GM12891 (cell line): ENCODE results near the gene ENTREP3.

Experiments
- POLR2AphosphoS5 ChIP-seq: IDR thresholded peaks from 2 replicates; pipeline ENCODE4 v1.6.1; 2011; ENCODE audit warnings: low read depth, low read length, control low read depth
- SPI1 ChIP-seq: IDR thresholded peaks from 2 replicates; pipeline ENCODE4 v1.6.1; 2011; ENCODE audit warnings: low read depth, low read length, control low read depth
- TAF1 ChIP-seq: IDR thresholded peaks from 2 replicates; pipeline ENCODE4 v1.6.1; 2011; ENCODE audit warnings: low read depth, low read length, control low read depth

DNA sequence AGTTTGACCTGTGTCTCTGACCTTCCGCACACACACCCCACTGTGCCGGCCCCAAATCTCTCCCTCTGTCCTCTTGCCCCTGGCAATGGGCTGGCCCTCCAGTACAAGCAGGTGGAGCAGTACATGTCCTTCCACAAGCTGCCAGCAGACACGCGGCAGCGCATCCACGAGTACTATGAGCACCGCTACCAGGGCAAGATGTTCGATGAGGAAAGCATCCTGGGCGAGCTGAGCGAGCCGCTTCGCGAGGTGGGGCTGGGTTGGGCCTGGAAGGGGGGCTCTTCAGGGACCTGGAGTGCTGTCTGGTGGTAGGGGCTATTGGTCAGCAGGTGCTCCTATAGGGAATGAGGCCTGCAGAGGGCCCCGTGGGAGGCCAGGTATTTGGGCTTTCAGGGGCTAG is 29.8 kb upstream of the ENTREP3 start:
- TF ChIP-seq POLR2AphosphoS5 = no peak
- no peak for TF ChIP-seq SPI1
- no peak for TF ChIP-seq TAF1
